Caco-2 (cell line): ENCODE results near the gene C17orf75. TPM values are rescaled to one million over a fixed set of nuclear protein-coding genes. Genes with fewer than 3 reads are reported as not detected.

Source experiments
- BruUV-seq: library from RNA; stranded (reverse); fragments of 400-500 nt; replicated peaks from 2 replicates; lab custom pipeline; 2021; lab: Mats Ljungman, UMichigan
- CTCF ChIA-PET: fragments of 300-600 bp; sonication (Branson Sonifier 250); formaldehyde crosslinking; loops from one replicate; lab custom pipeline; 2022; ENCODE audit warnings: antibody characterized with exemption; lab: Charles Lee
- POLR2A ChIA-PET: fragments of 300-600 bp; sonication (Branson Sonifier 250); formaldehyde crosslinking; loops from one replicate; lab custom pipeline; 2022; ENCODE audit warnings: antibody characterized with exemption; lab: Charles Lee
- DNase-seq, 2 experiments: peaks; one replicate each; pipeline versions ENCODE4 v3.0.0 to v3.0.0-alpha.2; 2020 to 2022
- H3K27me3 ChIP-seq: replicated peaks from 2 replicates; pipeline ENCODE4 v1.6.0; 2011; ENCODE audit warnings: low read length; ENCODE audit not compliant: control insufficient read depth, insufficient read depth
- H3K36me3 ChIP-seq: 2 replicates; pipeline ENCODE4 v1.5.1; 2011; ENCODE audit warnings: low read length; ENCODE audit not compliant: control insufficient read depth, insufficient read depth
- H3K4me1 ChIP-seq: fragments of 250-450 bp; sonication (Bioruptor Pico); 2 replicates; pipeline ENCODE4 v1.5.1; 2020; ENCODE audit warnings: mild to moderate bottlenecking
- H3K4me3 ChIP-seq: 2 replicates; pipeline ENCODE4 v1.5.1; 2011; ENCODE audit warnings: low read depth, mild to moderate bottlenecking, control low read depth, low read length
- H3K9me3 ChIP-seq: fragments of 250-450 bp; sonication (Bioruptor Pico); 2 replicates; pipeline ENCODE4 v1.5.1; 2020; ENCODE audit warnings: mild to moderate bottlenecking, moderate library complexity
- H3K27ac Mint-ChIP-seq: one replicate; pipeline ENCODE4 v1.8.0; 2022; ENCODE audit warnings: mixed read lengths; ENCODE audit not compliant: unreplicated experiment
- H3K27me3 Mint-ChIP-seq: one replicate; pipeline ENCODE4 v1.8.0; 2022; ENCODE audit warnings: mixed read lengths; ENCODE audit not compliant: insufficient read depth, unreplicated experiment
- H3K36me3 Mint-ChIP-seq: one replicate; pipeline ENCODE4 v1.8.0; 2022; ENCODE audit warnings: mild to moderate bottlenecking, mixed read lengths; ENCODE audit not compliant: insufficient read depth, unreplicated experiment
- H3K4me1 Mint-ChIP-seq: one replicate; pipeline ENCODE4 v1.8.0; 2022; ENCODE audit warnings: low read depth, mixed read lengths; ENCODE audit not compliant: unreplicated experiment
- H3K4me3 Mint-ChIP-seq: one replicate; pipeline ENCODE4 v1.8.0; 2022; ENCODE audit warnings: mild to moderate bottlenecking, moderate library complexity, mixed read lengths; ENCODE audit not compliant: unreplicated experiment
- H3K9me3 Mint-ChIP-seq: one replicate; pipeline ENCODE4 v1.8.0; 2022; ENCODE audit warnings: mixed read lengths; ENCODE audit not compliant: unreplicated experiment
- intact Hi-C: fragments of 100-400 bp; cut with micrococcal nuclease; formaldehyde crosslinking; loops from one replicate; pipeline ENCODE4 v1.10.0; 2022; ENCODE audit not compliant: unreplicated experiment
- total RNA-seq: library from RNA; stranded (reverse); gene quantifications from 2 replicates; pipeline ENCODE4 v1.2.3, GENCODE V29; 2022
- TF ChIP-seq, protein P1 (sequence below), 2 experiments: fragments of 200-600 bp in 1 of 2; IDR thresholded peaks; 1 replicate in 1 of 2; 2 replicates in 1 of 2; pipeline versions ENCODE4 v1.5.1 to v1.8.0; 2011 to 2022; ENCODE audit warnings: antibody characterized with exemption in 1 of 2, control low read depth in 1 of 2, inconsistent platforms in 1 of 2, low read depth in 1 of 2, low read length in 1 of 2, mild to moderate bottlenecking in 1 of 2, moderate library complexity in 1 of 2; ENCODE audit not compliant: insufficient read depth in 1 of 2, severe bottlenecking in 1 of 2, unreplicated experiment in 1 of 2

The C17orf75 gene
- total RNA-seq, 1 experiment from 2014 or later = 26.1 TPM

DNA sequence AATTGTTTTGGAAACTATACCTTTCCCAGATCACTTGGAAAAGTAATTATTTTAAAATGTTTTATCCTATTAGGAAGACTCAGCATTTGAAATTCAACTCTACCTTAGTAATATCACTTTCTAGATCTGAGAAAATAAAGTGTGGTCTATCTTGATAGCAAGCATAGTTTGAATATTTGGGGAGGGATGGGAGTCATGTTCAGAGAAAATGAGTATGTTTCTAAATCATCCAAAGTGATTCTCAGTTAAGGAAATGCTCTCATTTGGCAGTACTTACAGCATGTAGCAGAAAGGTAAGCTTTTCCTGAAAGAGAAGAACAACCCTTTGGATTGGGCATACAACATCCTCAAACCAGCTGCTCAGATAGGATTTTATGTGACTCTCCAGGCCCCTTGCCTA is 6.9 kb downstream of the C17orf75 start:
- TF ChIP-seq, protein P1, sequence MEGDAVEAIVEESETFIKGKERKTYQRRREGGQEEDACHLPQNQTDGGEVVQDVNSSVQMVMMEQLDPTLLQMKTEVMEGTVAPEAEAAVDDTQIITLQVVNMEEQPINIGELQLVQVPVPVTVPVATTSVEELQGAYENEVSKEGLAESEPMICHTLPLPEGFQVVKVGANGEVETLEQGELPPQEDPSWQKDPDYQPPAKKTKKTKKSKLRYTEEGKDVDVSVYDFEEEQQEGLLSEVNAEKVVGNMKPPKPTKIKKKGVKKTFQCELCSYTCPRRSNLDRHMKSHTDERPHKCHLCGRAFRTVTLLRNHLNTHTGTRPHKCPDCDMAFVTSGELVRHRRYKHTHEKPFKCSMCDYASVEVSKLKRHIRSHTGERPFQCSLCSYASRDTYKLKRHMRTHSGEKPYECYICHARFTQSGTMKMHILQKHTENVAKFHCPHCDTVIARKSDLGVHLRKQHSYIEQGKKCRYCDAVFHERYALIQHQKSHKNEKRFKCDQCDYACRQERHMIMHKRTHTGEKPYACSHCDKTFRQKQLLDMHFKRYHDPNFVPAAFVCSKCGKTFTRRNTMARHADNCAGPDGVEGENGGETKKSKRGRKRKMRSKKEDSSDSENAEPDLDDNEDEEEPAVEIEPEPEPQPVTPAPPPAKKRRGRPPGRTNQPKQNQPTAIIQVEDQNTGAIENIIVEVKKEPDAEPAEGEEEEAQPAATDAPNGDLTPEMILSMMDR (IDR thresholded peaks at IDR 0.05; ENCODE audit: insufficient read depth in 1 of 2, low read depth in 1 of 2, low read length in 1 of 2, severe bottlenecking in 1 of 2, unreplicated experiment in 1 of 2) = no peak
- no peaks in the 10 kb centered on the region for H3K9me3 ChIP-seq
- CTCF ChIA-PET = no interaction called here
- BruUV-seq = no TSS peak
- H3K4me1 ChIP-seq = no peaks in the 10 kb centered on the region
- H3K36me3 Mint-ChIP-seq = no peaks in the 10 kb centered on the region
- H3K4me3 Mint-ChIP-seq = no peak overlapping the region
- POLR2A ChIA-PET = no interaction called here
- no peaks in the 10 kb centered on the region for H3K36me3 ChIP-seq
- H3K27me3 Mint-ChIP-seq = no peaks in the 10 kb centered on the region
- intact Hi-C loops = no loop called here
- DNase-seq = no peak
- no peaks in the 10 kb centered on the region for H3K9me3 Mint-ChIP-seq
- H3K27ac Mint-ChIP-seq = no peak overlapping the region
- H3K27me3 ChIP-seq = no peaks in the 10 kb centered on the region
- H3K4me3 ChIP-seq = no peak overlapping the region
- no peaks in the 10 kb centered on the region for H3K4me1 Mint-ChIP-seq

- Histone ChIP-seq H3K4me1 (no peaks in the 10 kb centered on the region), H3K9me3 (no peaks in the 10 kb centered on the region), H3K4me3 (no peak overlapping the region), H3K27me3 (no peaks in the 10 kb centered on the region), H3K36me3 (no peaks in the 10 kb centered on the region)
- no peak overlapping the region for H3K27ac Mint-ChIP-seq
- H3K4me1 Mint-ChIP-seq = no peaks in the 10 kb centered on the region
- TF ChIP-seq, protein P1 (IDR thresholded peaks at IDR 0.05; ENCODE audit: insufficient read depth in 1 of 2, low read depth in 1 of 2, low read length in 1 of 2, severe bottlenecking in 1 of 2, unreplicated experiment in 1 of 2) = no peak
- CTCF ChIA-PET = interaction anchor here (1.2 kb wide), 1 partner anchor 80 kb away, joined by 3 read pairs; no protein-coding TSS in a partner anchor
- no peaks in the 10 kb centered on the region for H3K9me3 Mint-ChIP-seq
- H3K4me3 Mint-ChIP-seq = no peak overlapping the region
- DNase-seq = no peak
- no peaks in the 10 kb centered on the region for H3K27me3 Mint-ChIP-seq
- H3K36me3 Mint-ChIP-seq = no peaks in the 10 kb centered on the region
- POLR2A ChIA-PET = no interaction called here
- intact Hi-C loops = no loop called here
- no TSS peak for BruUV-seq
Observed at GRCh38 chr17:32333187-32333586, 8.8 kb downstream of the C17orf75 start.

GRCh38 chr17:32331243-32332040 is 10.5 kb downstream of the C17orf75 start:
- ChIA-PET POLR2A (interaction anchor here (0.6 kb wide), 2 partner anchors 8 to 9 kb away, joined by 4 to 5 read pairs; no protein-coding TSS in a partner anchor), CTCF (interaction anchor here (1.2 kb wide), 1 partner anchor 113 kb away, joined by 3 read pairs; the partner anchor contains the start of gene PSMD11)
- Mint-ChIP-seq H3K36me3 (no peaks in the 10 kb centered on the region), H3K9me3 (no peaks in the 10 kb centered on the region), H3K27ac (no peak overlapping the region), H3K4me3 (no peak overlapping the region), H3K4me1 (no peaks in the 10 kb centered on the region), H3K27me3 (no peaks in the 10 kb centered on the region)
- no TSS peak for BruUV-seq
- Histone ChIP-seq H3K4me1 (no peaks in the 10 kb centered on the region), H3K4me3 (no peak overlapping the region), H3K9me3 (no peaks in the 10 kb centered on the region), H3K36me3 (no peaks in the 10 kb centered on the region), H3K27me3 (no peaks in the 10 kb centered on the region)
- DNase-seq = no peak
- TF ChIP-seq, protein P1 (IDR thresholded peaks at IDR 0.05; ENCODE audit: insufficient read depth in 1 of 2, low read depth in 1 of 2, low read length in 1 of 2, severe bottlenecking in 1 of 2, unreplicated experiment in 1 of 2) = no peak
- intact Hi-C loops = no loop called here
